ENCODE data around the gene SUPT16H. TPM values are rescaled to one million over a fixed set of nuclear protein-coding genes. Genes with fewer than 3 reads are reported as not detected.
A peak's percentile ranks its signal among the peaks of the same experiment; 100 is the strongest.

SUPT16H gene
- polyA plus RNA-seq, 2 of the 4 experiments (the other 2 are of a cell fraction), result 121 to 131 TPM

DNA sequence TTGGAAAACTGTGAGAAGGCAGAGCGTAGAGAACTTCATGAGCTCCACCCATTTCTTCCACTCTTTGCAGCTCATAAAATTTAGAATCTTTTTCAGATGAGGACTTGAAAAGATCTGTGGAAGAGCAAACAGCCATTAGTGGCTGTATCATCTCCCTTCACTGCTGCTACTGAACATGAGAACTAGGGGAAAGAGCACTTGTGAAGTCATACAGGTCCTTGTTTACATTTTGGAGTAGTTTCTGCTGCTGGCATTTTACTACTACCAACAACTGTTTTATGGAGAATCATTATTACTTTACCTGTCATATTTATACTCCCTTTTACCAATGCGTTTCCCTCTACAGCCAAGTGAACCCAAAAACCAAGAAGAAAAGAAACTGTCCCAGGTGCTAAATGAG, 62.9 kb downstream of the SUPT16H start:
- Histone ChIP-seq H3K27ac (no peak overlapping the region), H3K4me2 (peak overlapping the region; percentile 64; the same call in 2 of the 3 replicates), H3K4me1 (peaks cover 4% of the 10 kb centered on the region; the same call in 2 of the 3 replicates), H3K4me3 (no peak overlapping the region), H3K9me3 (no peaks in the 10 kb centered on the region)
- CTCF ChIA-PET, result interaction anchor here (1.2 to 1.3 kb wide), 2 partner anchors 9 to 10 kb away, joined by 3 read pairs; no protein-coding TSS in a partner anchor
- ATAC-seq, result no peak
- no peak for TF ChIP-seq JUN (IDR thresholded peaks at IDR 0.05)
- TF ChIP-seq CHD2 (IDR thresholded peaks at IDR 0.05; ENCODE audit: low read length, partially characterized antibody), result no peak
- TF ChIP-seq HDAC2 (IDR thresholded peaks at IDR 0.05), result no peak
- TF ChIP-seq HOXA7 (CRISPR knock-in tag; IDR thresholded peaks at IDR 0.05), result no peak
- no peak for TF ChIP-seq POLR2A (IDR thresholded peaks at IDR 0.05; ENCODE audit: low read length)
- TF ChIP-seq HEYL (CRISPR knock-in tag; IDR thresholded peaks at IDR 0.05), result no peak
- no peak for TF ChIP-seq ZNF302 (CRISPR knock-in tag; IDR thresholded peaks at IDR 0.05)
- POLR2A ChIA-PET, result no interaction called here
- DNase-seq (ENCODE audit: low read depth in 1 of 2, low spot score in 1 of 2), result no peak
- FAIRE-seq, result no peak
- WGBS (ENCODE audit: missing lambda C conversion rate), result 91% methylated on average over 2 of the region's 2 CpGs

GRCh38 chr14:21317398-21317797, 66.4 kb downstream of the SUPT16H start:
- CTCF ChIA-PET, result no interaction called here
- WGBS (ENCODE audit: missing lambda C conversion rate), result 58% methylated on average over 3 of the region's 3 CpGs
- TF ChIP-seq RFX5 (IDR thresholded peaks at IDR 0.05) (no peak), EHF (CRISPR knock-in tag; IDR thresholded peaks at IDR 0.05) (no peak), CHD4 (IDR thresholded peaks at IDR 0.05; ENCODE audit: borderline replicate concordance) (no peak), ZSCAN20 (CRISPR knock-in tag; IDR thresholded peaks at IDR 0.05) (no peak), CBX2 (IDR thresholded peaks at IDR 0.05; ENCODE audit: borderline replicate concordance, low read depth) (no peak), FOSB (CRISPR knock-in tag; IDR thresholded peaks at IDR 0.05) (no peak), POLR2AphosphoS2 (conservative IDR thresholded peaks at IDR 0.05; ENCODE audit: low read length) (no peak), NPAS2 (CRISPR knock-in tag; IDR thresholded peaks at IDR 0.05; ENCODE audit: borderline replicate concordance) (no peak)
- TF ChIP-seq, protein P1, sequence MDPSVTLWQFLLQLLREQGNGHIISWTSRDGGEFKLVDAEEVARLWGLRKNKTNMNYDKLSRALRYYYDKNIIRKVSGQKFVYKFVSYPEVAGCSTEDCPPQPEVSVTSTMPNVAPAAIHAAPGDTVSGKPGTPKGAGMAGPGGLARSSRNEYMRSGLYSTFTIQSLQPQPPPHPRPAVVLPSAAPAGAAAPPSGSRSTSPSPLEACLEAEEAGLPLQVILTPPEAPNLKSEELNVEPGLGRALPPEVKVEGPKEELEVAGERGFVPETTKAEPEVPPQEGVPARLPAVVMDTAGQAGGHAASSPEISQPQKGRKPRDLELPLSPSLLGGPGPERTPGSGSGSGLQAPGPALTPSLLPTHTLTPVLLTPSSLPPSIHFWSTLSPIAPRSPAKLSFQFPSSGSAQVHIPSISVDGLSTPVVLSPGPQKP (IDR thresholded peaks at IDR 0.05; ENCODE audit: low read depth, low read length), result no peak
- DNase-seq (ENCODE audit: low read depth in 1 of 2, low spot score in 1 of 2), result no peak
- Histone ChIP-seq H3K4me2 (no peak overlapping the region), H3K4me1 (peaks cover 4% of the 10 kb centered on the region; the same call in 2 of the 3 replicates), H3K4me3 (no peak overlapping the region), H3K27ac (no peak overlapping the region), H3K9me3 (no peaks in the 10 kb centered on the region)
- POLR2A ChIA-PET, result no interaction called here
- no peak for FAIRE-seq
- ATAC-seq, result no peak; a peak in 1 of 6 replicates

- peaks cover 7% of the 10 kb centered on the region for H3K4me1 ChIP-seq
- no peak for FAIRE-seq
- ATAC-seq, result no peak
- CTCF ChIA-PET, result no interaction called here
- H3K4me3 ChIP-seq, result no peak overlapping the region
- no peaks in the 10 kb centered on the region for H3K9me3 ChIP-seq
- no peak overlapping the region for H3K27ac ChIP-seq
- no peak for DNase-seq (ENCODE audit: low read depth in 1 of 2, low spot score in 1 of 2)
- WGBS (ENCODE audit: missing lambda C conversion rate), result 76% methylated on average over 12 of the region's 12 CpGs
- TF ChIP-seq MYC (IDR thresholded peaks at IDR 0.05; ENCODE audit: borderline replicate concordance, low read length) (no peak), TP53 (CRISPR knock-in tag; IDR thresholded peaks at IDR 0.05) (no peak), EP300 (IDR thresholded peaks at IDR 0.05) (no peak), FOXS1 (CRISPR knock-in tag; IDR thresholded peaks at IDR 0.05) (no peak), RCOR1 (IDR thresholded peaks at IDR 0.05; ENCODE audit: low read depth, low read length) (no peak), MAZ (IDR thresholded peaks at IDR 0.05; ENCODE audit: borderline replicate concordance, low read depth, low read length) (no peak), ZFP36 (IDR thresholded peaks at IDR 0.05; ENCODE audit: borderline replicate concordance, partially characterized antibody) (no peak), CBX2 (IDR thresholded peaks at IDR 0.05; ENCODE audit: borderline replicate concordance, low read depth) (no peak), JUNB (IDR thresholded peaks at IDR 0.05) (no peak), HEYL (CRISPR knock-in tag; IDR thresholded peaks at IDR 0.05) (no peak), REST (IDR thresholded peaks at IDR 0.05) (no peak), EHF (CRISPR knock-in tag; IDR thresholded peaks at IDR 0.05) (no peak), SREBF2 (IDR thresholded peaks at IDR 0.05) (no peak), E2F6 (IDR thresholded peaks at IDR 0.05; ENCODE audit: borderline replicate concordance, low read depth) (no peak), POLR2A (IDR thresholded peaks at IDR 0.05; ENCODE audit: low read length) (no peak), ZC3H11A (IDR thresholded peaks at IDR 0.05) (no peak), NR3C1 (IDR thresholded peaks at IDR 0.05) (no peak), GATA3 (IDR thresholded peaks at IDR 0.05; ENCODE audit: borderline replicate concordance) (no peak), ATOH8 (CRISPR knock-in tag; IDR thresholded peaks at IDR 0.05; ENCODE audit: low read depth) (no peak)
- H3K4me2 ChIP-seq, result no peak overlapping the region
- POLR2A ChIA-PET, result no interaction called here
Measured at GRCh38 chr14:21313512-21313911, 70.3 kb downstream of the SUPT16H start.

Data from A549 (cell line).